ENCODE data around the gene SLCO6A1.

Gene SLCO6A1

GRCh38 chr5:102453716-102454115 is 45.1 kb downstream of the SLCO6A1 start:
- DNase-seq (ENCODE audit: low read depth in 2 of 2) = no peak

- DNase-seq (ENCODE audit: low read depth in 2 of 2) = no peak
Measured at GRCh38 chr5:102451082-102451481, 47.7 kb downstream of the SLCO6A1 start.

GRCh38 chr5:102450313-102450990 is 48.3 kb downstream of the SLCO6A1 start:
- no peak for DNase-seq (ENCODE audit: low read depth in 2 of 2)

GRCh38 chr5:102433473-102433872 is 65.3 kb downstream of the SLCO6A1 start:
- DNase-seq (ENCODE audit: low read depth in 2 of 2) = no peak

GRCh38 chr5:102421647-102422046 is 77.2 kb downstream of the SLCO6A1 start:
- no peak for DNase-seq (ENCODE audit: low read depth in 2 of 2)

GRCh38 chr5:102418531-102418930 is 80.3 kb downstream of the SLCO6A1 start:
- DNase-seq (ENCODE audit: low read depth in 2 of 2) = no peak

- DNase-seq (ENCODE audit: low read depth in 2 of 2) = no peak
Measured at GRCh38 chr5:102414448-102414847, 84.4 kb downstream of the SLCO6A1 start.

GRCh38 chr5:102388235-102388634 is 110.6 kb downstream of the SLCO6A1 start:
- DNase-seq (ENCODE audit: low read depth in 2 of 2) = no peak

GRCh38 chr5:102385365-102385764 is 113.4 kb downstream of the SLCO6A1 start:
- no peak for DNase-seq (ENCODE audit: low read depth in 2 of 2)

- no peak for DNase-seq (ENCODE audit: low read depth in 2 of 2)
Measured at GRCh38 chr5:102380174-102380573, 118.6 kb downstream of the SLCO6A1 start.

GRCh38 chr5:102375876-102376275 is 122.9 kb downstream of the SLCO6A1 start:
- DNase-seq (ENCODE audit: low read depth in 2 of 2) = no peak

- DNase-seq (ENCODE audit: low read depth in 2 of 2) = no peak
Measured at GRCh38 chr5:102375272-102375671, 123.5 kb downstream of the SLCO6A1 start.

GRCh38 chr5:102368392-102368791 is 130.4 kb downstream of the SLCO6A1 start:
- DNase-seq (ENCODE audit: low read depth in 2 of 2) = no peak

GRCh38 chr5:102341681-102342288 is 157.0 kb downstream of the SLCO6A1 start:
- no peak for DNase-seq (ENCODE audit: low read depth in 2 of 2)

- no peak for DNase-seq (ENCODE audit: low read depth in 2 of 2)
Measured at GRCh38 chr5:102324714-102325113, 174.1 kb downstream of the SLCO6A1 start.

Measured in stimulated activated CD8-positive, alpha-beta memory T cell treated with anti-CD3 and anti-CD28 coated beads, Interleukin-2, amount 100 ng/mL, for 1 hour (primary cell).